RWPE1 (cell line): ENCODE data around the gene INVS.

Experiments
- CTCF ChIA-PET: fragments of 350-600 bp; sonication (Branson Sonifier 250); formaldehyde crosslinking; extraction: SDS; loops from one replicate; lab custom pipeline; 2021; lab: Yijun Ruan, JAX
- POLR2A ChIA-PET: fragments of 400-600 bp; formaldehyde crosslinking; extraction: SDS; loops from one replicate; lab custom pipeline; 2020; ENCODE audit warnings: antibody characterized with exemption; ENCODE audit not compliant: low non-redundant PET; lab: Yijun Ruan, JAX
- DNase-seq: peaks from one replicate; pipeline ENCODE4 v3.0.0; 2012; ENCODE audit warnings: low spot score
- H3K27ac ChIP-seq: fragments of 450-650 bp; 2 replicates; pipeline ENCODE4 v1.5.1; 2017
- TF ChIP-seq, protein P1 (sequence below): fragments of 450-650 bp; conservative IDR thresholded peaks from 2 replicates; pipeline ENCODE4 v1.5.1; 2017; ENCODE audit warnings: low read depth, mild to moderate bottlenecking

Gene INVS

DNA sequence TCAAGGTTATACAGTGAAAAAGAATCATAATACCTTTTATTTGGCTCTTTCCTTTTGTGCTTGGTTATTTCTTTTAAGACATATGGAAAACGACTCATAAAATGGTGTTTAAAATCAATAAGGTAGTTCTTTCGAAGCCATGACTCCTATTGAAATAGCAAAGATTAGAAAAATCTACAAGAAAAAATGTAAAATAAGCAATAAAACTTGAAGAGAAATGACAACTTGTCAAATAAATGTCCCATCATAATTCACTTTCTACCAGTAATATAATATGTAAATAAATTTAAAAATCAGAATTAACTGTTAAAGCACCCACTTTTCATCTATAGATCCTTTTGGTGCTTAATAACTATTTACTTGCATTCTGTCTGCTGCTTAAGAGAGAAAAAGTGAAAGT is 241.2 kb downstream of the INVS start:
- ChIA-PET POLR2A (no interaction called here), CTCF (no interaction called here)
- H3K27ac ChIP-seq = no peak overlapping the region
- TF ChIP-seq, protein P1, sequence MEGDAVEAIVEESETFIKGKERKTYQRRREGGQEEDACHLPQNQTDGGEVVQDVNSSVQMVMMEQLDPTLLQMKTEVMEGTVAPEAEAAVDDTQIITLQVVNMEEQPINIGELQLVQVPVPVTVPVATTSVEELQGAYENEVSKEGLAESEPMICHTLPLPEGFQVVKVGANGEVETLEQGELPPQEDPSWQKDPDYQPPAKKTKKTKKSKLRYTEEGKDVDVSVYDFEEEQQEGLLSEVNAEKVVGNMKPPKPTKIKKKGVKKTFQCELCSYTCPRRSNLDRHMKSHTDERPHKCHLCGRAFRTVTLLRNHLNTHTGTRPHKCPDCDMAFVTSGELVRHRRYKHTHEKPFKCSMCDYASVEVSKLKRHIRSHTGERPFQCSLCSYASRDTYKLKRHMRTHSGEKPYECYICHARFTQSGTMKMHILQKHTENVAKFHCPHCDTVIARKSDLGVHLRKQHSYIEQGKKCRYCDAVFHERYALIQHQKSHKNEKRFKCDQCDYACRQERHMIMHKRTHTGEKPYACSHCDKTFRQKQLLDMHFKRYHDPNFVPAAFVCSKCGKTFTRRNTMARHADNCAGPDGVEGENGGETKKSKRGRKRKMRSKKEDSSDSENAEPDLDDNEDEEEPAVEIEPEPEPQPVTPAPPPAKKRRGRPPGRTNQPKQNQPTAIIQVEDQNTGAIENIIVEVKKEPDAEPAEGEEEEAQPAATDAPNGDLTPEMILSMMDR = no peak
- DNase-seq = no peak

DNA sequence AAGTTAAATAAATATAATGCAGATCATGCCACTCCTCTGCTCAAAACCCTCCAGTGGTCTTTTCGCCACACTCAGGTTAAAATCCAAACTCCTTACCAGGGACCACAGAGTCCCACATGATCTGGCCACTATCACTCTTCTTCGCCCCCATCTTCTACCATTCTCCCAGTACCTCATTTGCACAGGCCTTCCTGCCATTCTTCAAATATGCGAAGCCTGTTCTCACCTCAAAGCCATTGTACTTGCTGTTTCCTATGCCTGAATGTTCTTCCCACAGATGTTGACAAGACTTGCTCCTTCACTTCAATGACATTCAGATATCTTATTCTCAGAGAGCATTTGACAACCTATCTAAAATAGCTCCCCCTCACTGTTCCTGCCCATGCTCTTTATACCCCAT is 242.8 kb downstream of the INVS start:
- H3K27ac ChIP-seq = no peak overlapping the region
- TF ChIP-seq, protein P1 = no peak
- CTCF ChIA-PET = no interaction called here
- POLR2A ChIA-PET = no interaction called here
- no peak for DNase-seq

DNA sequence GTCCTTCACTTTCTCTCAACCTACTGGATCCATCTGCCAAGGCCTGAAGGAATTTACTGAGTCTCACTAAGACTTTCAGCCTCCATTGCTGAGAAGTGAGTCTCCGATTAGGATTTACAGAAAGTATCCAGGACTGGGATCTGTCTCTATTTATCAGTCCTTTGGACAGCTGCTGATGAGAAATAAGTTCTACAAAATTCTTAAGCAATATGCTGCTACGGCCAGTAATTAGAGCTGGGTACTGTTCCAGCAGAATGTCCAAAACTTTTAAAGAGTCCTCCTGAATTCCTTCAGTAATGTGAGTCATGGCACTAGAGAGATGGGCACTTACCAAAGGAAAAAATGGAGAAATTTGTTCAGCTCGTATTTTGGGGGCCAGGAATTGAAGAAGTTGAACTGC is 247.8 kb downstream of the INVS start:
- POLR2A ChIA-PET = no interaction called here
- TF ChIP-seq, protein P1 = no peak
- DNase-seq = no peak
- CTCF ChIA-PET = no interaction called here
- H3K27ac ChIP-seq = no peak overlapping the region

DNA sequence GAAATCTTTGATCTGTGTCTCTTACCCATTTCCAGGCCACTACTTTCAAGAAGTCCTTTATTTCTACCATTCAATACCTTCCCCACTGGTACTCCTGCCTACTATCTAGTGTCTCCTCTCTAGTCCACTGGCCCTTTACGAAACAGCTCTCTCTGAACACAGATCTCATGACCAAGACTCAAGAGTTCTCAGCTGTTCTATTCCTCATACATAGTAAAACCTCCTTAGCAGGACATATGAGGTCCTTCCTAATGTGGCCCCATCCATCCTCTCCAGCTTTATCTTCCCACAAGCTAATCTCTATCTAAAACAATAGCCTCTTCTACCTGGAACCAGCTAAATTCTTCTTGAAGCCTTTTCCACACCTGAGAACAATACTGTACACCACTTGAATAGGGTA is 251.1 kb downstream of the INVS start:
- no peak for DNase-seq
- TF ChIP-seq, protein P1 = no peak
- CTCF ChIA-PET = interaction anchor here (0.6 to 1.0 kb wide), 3 partner anchors 88 to 1265 kb away, joined by 3 to 4 read pairs (median 3); no protein-coding TSS in a partner anchor
- H3K27ac ChIP-seq = no peak overlapping the region
- POLR2A ChIA-PET = no interaction called here
